IPS-15b (cell line): ENCODE results near the gene DGKK.

Source experiments
- H3K27me3 ChIP-seq: one replicate; pipeline ENCODE4 v1.6.1; 2013; ENCODE audit warnings: low read length; ENCODE audit not compliant: control insufficient read depth, insufficient read depth
- H3K36me3 ChIP-seq: one replicate; pipeline ENCODE4 v1.6.1; 2013; ENCODE audit warnings: low read length; ENCODE audit not compliant: control insufficient read depth, insufficient read depth
- H3K4me1 ChIP-seq: one replicate; pipeline ENCODE4 v1.6.1; 2013; ENCODE audit warnings: mild to moderate bottlenecking, low read length; ENCODE audit not compliant: control insufficient read depth, insufficient read depth
- H3K4me3 ChIP-seq: one replicate; pipeline ENCODE4 v1.5.1; 2013; ENCODE audit warnings: low read depth, low read length
- H3K9ac ChIP-seq: one replicate; pipeline ENCODE4 v1.6.1; 2013; ENCODE audit warnings: low read depth, mild to moderate bottlenecking, low read length
- H3K9me3 ChIP-seq: one replicate; pipeline ENCODE4 v1.6.1; 2013; ENCODE audit warnings: mild to moderate bottlenecking, low read length; ENCODE audit not compliant: control insufficient read depth, insufficient read depth

Gene DGKK

DNA sequence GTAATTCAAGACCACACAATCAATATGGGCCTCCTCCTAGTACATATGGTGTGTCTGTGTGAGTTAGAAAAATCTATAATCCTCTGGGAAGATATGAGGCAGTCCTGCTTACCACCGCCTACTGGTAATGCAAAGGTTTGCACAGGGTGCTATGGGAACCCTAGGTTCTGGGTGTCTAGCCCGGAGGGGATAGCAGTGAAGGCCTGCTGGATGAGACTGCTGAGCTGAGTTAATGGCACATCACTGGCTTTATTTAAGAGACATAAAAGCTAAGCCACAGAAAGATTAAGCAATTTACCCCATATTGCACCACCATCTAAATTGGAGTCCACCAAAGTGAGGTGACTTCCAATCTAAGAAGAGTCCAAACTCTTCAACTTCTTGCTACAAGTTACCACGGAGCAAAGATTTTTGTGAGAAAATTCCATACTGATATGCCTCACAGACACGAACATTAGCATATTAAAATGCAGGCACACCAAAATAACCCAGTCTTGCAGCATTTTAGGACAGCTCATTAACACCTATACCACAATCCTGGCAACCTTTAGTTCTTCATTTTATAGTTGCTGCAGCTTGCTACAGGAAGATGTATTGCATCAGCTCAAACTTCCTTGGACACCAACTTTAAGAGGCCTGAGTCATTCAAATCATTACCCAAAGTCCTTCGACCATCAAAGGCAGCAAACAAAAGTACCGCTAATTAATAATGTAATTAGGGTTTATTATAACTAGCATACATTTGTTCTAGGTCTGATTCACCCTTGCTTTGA is 13.7 kb downstream of the DGKK start:
- Histone ChIP-seq H3K4me3 (no peak overlapping the region), H3K9ac (no peak overlapping the region), H3K27me3 (no peaks in the 10 kb centered on the region), H3K36me3 (no peaks in the 10 kb centered on the region), H3K4me1 (peaks cover 6% of the 10 kb centered on the region), H3K9me3 (no peaks in the 10 kb centered on the region)

DNA sequence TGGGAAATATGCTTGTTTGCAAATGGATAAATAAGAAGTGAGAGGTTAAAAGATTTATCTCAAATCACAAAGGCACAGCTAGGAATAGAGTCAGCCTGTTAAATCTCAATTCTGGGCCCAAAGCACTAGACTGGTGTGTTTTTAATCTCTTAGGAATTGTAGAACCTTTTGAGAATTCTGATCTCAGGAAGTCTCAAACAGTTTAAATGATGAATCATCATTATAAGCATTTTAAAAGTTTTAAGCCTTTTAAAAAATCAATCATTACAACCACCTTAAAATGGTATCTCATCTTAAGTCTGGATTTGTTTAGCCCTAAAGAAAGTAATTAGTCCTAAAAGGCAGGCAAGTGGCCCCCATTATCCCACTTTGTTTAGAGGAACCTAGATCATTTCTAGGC is 17.8 kb downstream of the DGKK start:
- H3K27me3 ChIP-seq: no peaks in the 10 kb centered on the region
- no peaks in the 10 kb centered on the region for H3K9me3 ChIP-seq
- no peak overlapping the region for H3K9ac ChIP-seq
- no peaks in the 10 kb centered on the region for H3K36me3 ChIP-seq
- H3K4me1 ChIP-seq: no peaks in the 10 kb centered on the region
- no peak overlapping the region for H3K4me3 ChIP-seq

DNA sequence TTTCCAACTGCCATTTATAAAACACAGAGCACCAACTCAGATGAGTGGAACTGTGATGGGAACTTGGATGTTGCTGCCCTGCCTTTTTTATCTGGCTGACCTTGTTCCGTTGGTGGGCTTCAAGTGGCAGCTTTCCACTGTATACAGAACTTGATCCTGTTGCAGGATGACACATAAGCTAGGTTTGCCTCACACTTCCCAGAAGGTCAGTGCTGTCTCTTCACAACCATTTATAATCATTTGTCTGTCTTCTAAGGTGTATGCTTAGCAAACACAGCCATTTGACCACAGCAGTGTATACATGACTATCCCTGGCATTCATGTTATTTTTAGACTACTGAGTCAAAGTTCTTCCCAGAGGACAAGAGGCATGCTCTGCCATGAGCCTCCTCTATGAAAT is 20.3 kb downstream of the DGKK start:
- no peak overlapping the region for H3K4me3 ChIP-seq
- no peaks in the 10 kb centered on the region for H3K36me3 ChIP-seq
- no peaks in the 10 kb centered on the region for H3K4me1 ChIP-seq
- H3K27me3 ChIP-seq: no peaks in the 10 kb centered on the region
- no peak overlapping the region for H3K9ac ChIP-seq
- no peaks in the 10 kb centered on the region for H3K9me3 ChIP-seq

- Histone ChIP-seq H3K27me3 (no peaks in the 10 kb centered on the region), H3K4me3 (no peak overlapping the region), H3K36me3 (no peaks in the 10 kb centered on the region), H3K9me3 (no peaks in the 10 kb centered on the region), H3K9ac (no peak overlapping the region), H3K4me1 (no peaks in the 10 kb centered on the region)
Measured at GRCh38 chrX:50448565-50448964, 22.1 kb downstream of the DGKK start.

DNA sequence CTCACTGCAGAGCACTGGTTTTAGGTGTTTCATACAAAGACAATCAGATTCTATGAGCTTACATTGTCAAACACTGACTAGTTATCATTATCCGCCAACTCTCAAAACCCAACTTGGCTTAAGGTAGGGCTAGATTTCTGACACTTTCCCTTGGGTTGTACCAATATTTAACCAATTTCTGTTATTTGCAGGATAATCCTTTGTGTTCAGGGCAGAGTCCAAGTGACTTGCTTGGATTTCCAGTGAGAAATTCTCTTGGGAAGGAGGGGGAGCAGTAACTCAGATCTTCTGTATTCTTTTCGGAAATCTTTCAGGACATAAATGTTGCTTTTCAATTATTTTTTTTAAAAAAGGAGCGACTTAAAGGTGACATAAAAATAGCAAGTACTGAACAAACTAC is 23.1 kb downstream of the DGKK start:
- no peaks in the 10 kb centered on the region for H3K36me3 ChIP-seq
- H3K27me3 ChIP-seq: no peaks in the 10 kb centered on the region
- no peak overlapping the region for H3K4me3 ChIP-seq
- H3K9ac ChIP-seq: no peak overlapping the region
- H3K4me1 ChIP-seq: no peaks in the 10 kb centered on the region
- H3K9me3 ChIP-seq: no peaks in the 10 kb centered on the region

- H3K9ac ChIP-seq: no peak overlapping the region
- no peaks in the 10 kb centered on the region for H3K27me3 ChIP-seq
- H3K36me3 ChIP-seq: no peaks in the 10 kb centered on the region
- no peak overlapping the region for H3K4me3 ChIP-seq
- H3K9me3 ChIP-seq: no peaks in the 10 kb centered on the region
- no peaks in the 10 kb centered on the region for H3K4me1 ChIP-seq
Measured at GRCh38 chrX:50442426-50443116, 28.1 kb downstream of the DGKK start.

- no peak overlapping the region for H3K4me3 ChIP-seq
- no peaks in the 10 kb centered on the region for H3K27me3 ChIP-seq
- H3K36me3 ChIP-seq: no peaks in the 10 kb centered on the region
- H3K4me1 ChIP-seq: peaks cover 10% of the 10 kb centered on the region
- H3K9me3 ChIP-seq: no peaks in the 10 kb centered on the region
- H3K9ac ChIP-seq: no peak overlapping the region
Measured at GRCh38 chrX:50436797-50437196, 33.8 kb downstream of the DGKK start.

GRCh38 chrX:50432829-50433289 is 37.8 kb downstream of the DGKK start:
- H3K27me3 ChIP-seq: no peaks in the 10 kb centered on the region
- peaks cover 19% of the 10 kb centered on the region for H3K4me1 ChIP-seq
- H3K9me3 ChIP-seq: no peaks in the 10 kb centered on the region
- no peak overlapping the region for H3K9ac ChIP-seq
- no peaks in the 10 kb centered on the region for H3K36me3 ChIP-seq
- no peak overlapping the region for H3K4me3 ChIP-seq

- no peaks in the 10 kb centered on the region for H3K27me3 ChIP-seq
- no peak overlapping the region for H3K9ac ChIP-seq
- peaks cover 19% of the 10 kb centered on the region for H3K4me1 ChIP-seq
- no peaks in the 10 kb centered on the region for H3K9me3 ChIP-seq
- H3K36me3 ChIP-seq: no peaks in the 10 kb centered on the region
- no peak overlapping the region for H3K4me3 ChIP-seq
Measured at GRCh38 chrX:50431623-50432022, 39.0 kb downstream of the DGKK start.

DNA sequence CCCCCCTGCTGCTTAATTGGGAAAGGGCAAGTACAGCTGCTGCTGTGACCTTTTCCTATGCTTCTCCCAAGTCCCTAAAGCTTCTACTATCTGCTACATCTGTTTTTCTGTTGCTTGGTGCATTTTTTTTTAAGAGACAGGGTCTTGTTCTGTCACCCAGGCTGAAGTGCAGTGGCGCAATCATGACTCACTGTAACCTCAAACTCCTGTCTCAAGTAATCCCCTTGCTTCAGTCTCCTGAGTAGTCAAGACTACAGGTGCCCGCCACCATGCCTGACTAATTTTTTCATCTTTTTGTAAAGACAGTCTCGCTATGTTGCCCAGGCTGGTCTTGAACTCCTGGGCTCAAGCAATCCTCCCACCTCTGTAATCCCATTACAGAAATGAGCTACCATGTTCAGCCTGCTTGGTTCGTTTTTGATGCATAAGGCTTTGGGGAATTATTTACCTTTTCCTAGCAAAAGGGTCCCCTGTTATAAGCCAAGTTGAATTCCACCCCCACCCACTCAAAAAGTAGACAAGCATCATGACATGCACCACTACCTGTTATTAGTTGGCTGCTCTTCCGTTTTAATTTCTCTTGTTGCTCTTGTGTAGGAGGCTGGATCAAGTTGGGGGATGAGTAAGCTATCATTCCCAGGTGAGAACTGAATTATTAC is 39.6 kb downstream of the DGKK start:
- peaks cover 19% of the 10 kb centered on the region for H3K4me1 ChIP-seq
- no peak overlapping the region for H3K9ac ChIP-seq
- H3K9me3 ChIP-seq: no peaks in the 10 kb centered on the region
- H3K36me3 ChIP-seq: no peaks in the 10 kb centered on the region
- H3K4me3 ChIP-seq: no peak overlapping the region
- no peaks in the 10 kb centered on the region for H3K27me3 ChIP-seq

DNA sequence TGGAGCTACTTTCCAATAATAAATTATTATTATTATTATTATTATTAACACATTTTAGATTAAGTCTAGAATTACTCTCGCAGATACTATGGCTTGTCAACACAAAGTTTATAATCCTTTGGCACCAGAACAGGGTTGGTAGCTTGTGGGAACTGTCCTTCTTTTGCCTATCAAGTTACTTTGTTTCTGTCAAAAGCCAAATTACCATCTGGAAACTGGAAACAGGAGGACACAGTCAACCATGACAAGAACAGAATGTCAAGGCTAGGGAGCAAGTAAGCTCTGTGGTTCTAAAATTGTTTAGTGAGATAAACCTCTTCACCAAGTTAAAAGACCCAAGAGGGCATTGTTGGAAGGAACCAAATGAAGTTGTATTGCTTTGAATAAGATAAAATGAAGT is 42.5 kb downstream of the DGKK start:
- H3K9me3 ChIP-seq: no peaks in the 10 kb centered on the region
- no peak overlapping the region for H3K4me3 ChIP-seq
- H3K4me1 ChIP-seq: peaks cover 17% of the 10 kb centered on the region
- no peaks in the 10 kb centered on the region for H3K36me3 ChIP-seq
- no peak overlapping the region for H3K9ac ChIP-seq
- no peaks in the 10 kb centered on the region for H3K27me3 ChIP-seq

DNA sequence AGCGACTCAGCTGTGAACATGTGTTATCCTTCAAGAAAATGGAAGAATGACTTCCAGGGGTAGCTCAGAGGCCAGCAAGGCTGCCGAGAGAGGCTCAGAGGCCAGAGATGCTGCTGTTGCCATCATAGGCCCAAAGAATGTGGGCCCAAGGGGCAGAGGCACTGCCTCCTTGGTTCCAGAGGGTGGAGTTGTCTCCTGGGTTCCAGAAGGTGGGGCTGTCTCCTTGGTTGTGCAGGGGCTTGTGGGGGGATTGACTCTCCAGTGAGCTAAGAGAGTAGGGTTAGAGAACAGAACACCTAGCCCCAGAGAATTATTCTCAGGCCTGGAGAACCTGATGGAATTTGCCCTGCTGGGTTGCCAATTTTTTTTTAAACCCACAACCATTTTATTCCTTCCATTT is 62.6 kb downstream of the DGKK start:
- H3K9ac ChIP-seq: no peak overlapping the region
- no peaks in the 10 kb centered on the region for H3K4me1 ChIP-seq
- H3K27me3 ChIP-seq: no peaks in the 10 kb centered on the region
- no peak overlapping the region for H3K4me3 ChIP-seq
- no peaks in the 10 kb centered on the region for H3K36me3 ChIP-seq
- H3K9me3 ChIP-seq: no peaks in the 10 kb centered on the region
